GM12878 (cell line): ENCODE measurements around the gene ANKRD23.

Source experiments
- CTCF ChIP-seq, 3 experiments: IDR thresholded peaks in 2 of 3; conservative IDR thresholded peaks in 1 of 3; 2 replicates each; pipeline ENCODE4 v1.5.1; 2011; ENCODE audit warnings: low read depth in 3 of 3, low read length in 3 of 3, mild to moderate bottlenecking in 3 of 3, control low read depth in 2 of 3, moderate library complexity in 2 of 3, inconsistent platforms in 1 of 3, mixed read lengths in 1 of 3; ENCODE audit not compliant: control insufficient read depth in 2 of 3, insufficient read depth in 1 of 3; ENCODE audit errors: extremely low read depth in 1 of 3
- GABPA ChIP-seq: IDR thresholded peaks from 2 replicates; pipeline ENCODE4 v1.6.1; 2014; ENCODE audit warnings: antibody characterized with exemption, low read depth, mild to moderate bottlenecking, inconsistent platforms
- IKZF1 ChIP-seq: fragments of 450-650 bp; conservative IDR thresholded peaks from 2 replicates; pipeline ENCODE4 v1.6.1; 2017; ENCODE audit warnings: antibody characterized with exemption, mild to moderate bottlenecking
- IRF3 ChIP-seq: fragments of 450-650 bp; IDR thresholded peaks from 2 replicates; pipeline ENCODE4 v1.6.1; 2014; ENCODE audit warnings: mild to moderate bottlenecking
- MXI1 ChIP-seq: fragments of 150-350 bp; IDR thresholded peaks from 2 replicates; pipeline ENCODE4 v1.6.1; 2011; ENCODE audit warnings: low read depth, mild to moderate bottlenecking, inconsistent platforms, low read length, improper control_type of control experiment
- NR2C2 ChIP-seq: IDR thresholded peaks from 2 replicates; pipeline ENCODE4 v1.6.1; 2011; ENCODE audit warnings: borderline replicate concordance, low read depth; ENCODE audit not compliant: control insufficient read depth, insufficient read length
- NRF1 ChIP-seq: conservative IDR thresholded peaks from 2 replicates; pipeline ENCODE4 v1.6.1; 2011; ENCODE audit warnings: mild to moderate bottlenecking, low read depth, low read length, improper control_type of control experiment
- POLR2A ChIP-seq: IDR thresholded peaks from 2 replicates; pipeline ENCODE4 v1.6.1; 2011; ENCODE audit warnings: low read depth, mild to moderate bottlenecking, low read length
- RELA ChIP-seq: fragments of 450-650 bp; IDR thresholded peaks from 2 replicates; pipeline ENCODE4 v1.8.0; 2014; ENCODE audit warnings: borderline replicate concordance; ENCODE audit not compliant: partially characterized antibody
- SPI1 ChIP-seq: IDR thresholded peaks from 2 replicates; pipeline ENCODE4 v1.6.1; 2011; ENCODE audit warnings: low read depth, mild to moderate bottlenecking, low read length, moderate library complexity, borderline replicate concordance; ENCODE audit not compliant: insufficient read depth
- STAT1 ChIP-seq: fragments of 450-650 bp; conservative IDR thresholded peaks from 2 replicates; pipeline ENCODE4 v1.6.1; 2014; ENCODE audit warnings: antibody characterized with exemption, mild to moderate bottlenecking
- WRNIP1 ChIP-seq: IDR thresholded peaks from 2 replicates; pipeline ENCODE4 v1.6.1; 2011; ENCODE audit warnings: low read depth, low read length, improper control_type of control experiment, borderline replicate concordance
- ZNF24 ChIP-seq: fragments of 450-650 bp; IDR thresholded peaks from 2 replicates; pipeline ENCODE4 v1.6.1; 2017; ENCODE audit warnings: antibody characterized with exemption, mild to moderate bottlenecking

DNA sequence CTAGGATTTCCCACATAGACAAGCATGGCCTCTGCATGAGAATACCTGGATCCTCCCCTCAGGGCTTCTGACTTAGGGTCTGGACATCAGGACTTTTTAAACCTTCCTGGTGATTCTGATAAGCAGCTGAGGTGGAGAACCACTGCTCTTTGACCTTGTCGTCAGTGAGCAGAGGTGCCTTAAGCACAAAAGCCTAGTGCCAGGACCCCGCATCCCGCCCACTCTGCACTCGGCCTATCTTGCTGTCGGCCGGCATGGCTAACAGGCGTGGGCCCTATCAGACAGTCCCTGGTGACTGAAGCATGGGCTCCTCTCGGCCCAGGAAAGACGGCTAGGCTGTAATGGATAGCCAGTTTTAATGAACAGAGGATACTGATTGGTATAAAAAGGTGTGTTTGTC lies 6.2 kb downstream of the ANKRD23 start:
- TF ChIP-seq IRF3 (no peak), MXI1 (no peak), SPI1 (no peak), IKZF1 (no peak), RELA (no peak), NR2C2 (no peak), CTCF (IDR thresholded peaks at IDR 0.05 in 2 of 3, conservative IDR thresholded peaks at IDR 0.05 in 1 of 3; ENCODE audit: control insufficient read depth in 2 of 3, extremely low read depth in 1 of 3, insufficient read depth in 1 of 3, low read depth in 3 of 3, low read length in 3 of 3) (no peak), POLR2A (no peak), WRNIP1 (no peak), GABPA (no peak), STAT1 (no peak), NRF1 (no peak), ZNF24 (no peak)
